Peyer's patch (tissue), 4 donors: ENCODE data around the gene ACAD11. TPM values are rescaled to one million over a fixed set of nuclear protein-coding genes. Genes with fewer than 3 reads are reported as not detected.
"Not testable (repeated sequence)": the region's sequence is repeated elsewhere in the genome, so short reads cannot be mapped to it uniquely, and the experiment has no call there.

Experiments used
- DNase-seq, 3 donors: peaks; one replicate each; pipeline ENCODE4 v3.0.0-alpha.2; 2017 to 2019
- H3K27ac ChIP-seq, 4 donors: fragments of 200-600 bp; sonication (generic); one replicate each; pipeline ENCODE4 v1.5.1; 2016 to 2019
- H3K27me3 ChIP-seq, 2 donors: fragments of 200-600 bp; sonication (generic); one replicate each; pipeline ENCODE4 v1.5.1; 2019
- H3K36me3 ChIP-seq, 3 donors: fragments of 200-600 bp; sonication (generic); one replicate each; pipeline ENCODE4 v1.5.1; 2016 to 2019
- H3K4me1 ChIP-seq, 4 donors: fragments of 200-600 bp; sonication (generic); one replicate each; pipeline ENCODE4 v1.5.1; 2016 to 2019
- H3K4me3 ChIP-seq, 4 donors: fragments of 200-600 bp; sonication (generic); 1 replicate in 3 of 4; 2 replicates in 1 of 4; pipeline ENCODE4 v1.5.1; 2016 to 2019; ENCODE audit warnings: mild to moderate bottlenecking in 1 of 4
- H3K9me3 ChIP-seq, 4 donors: fragments of 200-600 bp; sonication (generic); one replicate each; pipeline ENCODE4 v1.5.1; 2016 to 2019; ENCODE audit warnings: mild to moderate bottlenecking in 1 of 4
- CTCF ChIP-seq, 6 experiments: fragments of 450-650 bp in 4 of 6; fragments of 200-600 bp in 2 of 6; sonication (generic) in 1 of 6; IDR thresholded peaks; one replicate each; pipeline ENCODE4 v1.5.1; 2017 to 2019; ENCODE audit warnings: antibody characterized with exemption in 6 of 6, mild to moderate bottlenecking in 3 of 6, moderate library complexity in 1 of 6
- POLR2A ChIP-seq, 2 donors: fragments of 450-650 bp; IDR thresholded peaks; one replicate each; pipeline ENCODE4 v1.5.1; 2017; ENCODE audit warnings: antibody characterized with exemption in 2 of 2, mild to moderate bottlenecking in 2 of 2, moderate library complexity in 2 of 2
- total RNA-seq, 4 donors: library from RNA; depleted of rRNA; stranded (reverse); fragments of >200 nt; gene quantifications; one replicate each; pipeline ENCODE4 v1.1.0, GENCODE V29; 2016

ACAD11 gene
- total RNA-seq, 4 donors from 2014 or later, result 87.2 to 138 (median 114) TPM

DNA sequence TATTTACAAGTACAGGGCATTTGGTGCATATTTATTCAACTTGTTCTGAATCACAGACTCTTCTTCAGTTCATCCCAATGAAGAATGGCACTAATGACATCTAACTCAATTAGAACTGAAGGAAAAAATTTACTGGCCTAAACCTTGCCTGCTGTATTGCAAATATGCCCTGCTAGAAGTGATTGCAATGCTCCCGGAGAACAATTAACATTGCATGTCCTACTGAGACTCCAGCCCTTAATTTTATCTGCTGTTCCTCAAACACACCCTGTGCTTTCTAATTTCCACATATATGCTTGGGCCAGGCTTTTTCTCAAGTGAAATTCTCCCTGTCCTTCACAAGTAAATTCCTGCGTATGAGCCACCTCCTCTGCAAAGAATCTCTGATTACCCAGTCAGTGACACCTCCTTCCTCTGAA lies 54.2 kb downstream of the ACAD11 start:
- H3K36me3 ChIP-seq, result peaks cover 0 to 21% (median 0%) of the 10 kb centered on the region in 3 donors
- H3K4me3 ChIP-seq, result no peak overlapping the region
- no peaks in the 10 kb centered on the region for H3K9me3 ChIP-seq
- no peak for DNase-seq
- H3K27ac ChIP-seq, result no peak overlapping the region
- no peaks in the 10 kb centered on the region for H3K27me3 ChIP-seq
- TF ChIP-seq POLR2A (IDR thresholded peaks at IDR 0.05) (no peak), CTCF (IDR thresholded peaks at IDR 0.05) (no peak)
- no peaks in the 10 kb centered on the region for H3K4me1 ChIP-seq

GRCh38 chr3:132600614-132601013 lies 59.0 kb downstream of the ACAD11 start:
- H3K4me3 ChIP-seq, H3K9me3 ChIP-seq, H3K27ac ChIP-seq, DNase-seq, H3K27me3 ChIP-seq, H3K4me1 ChIP-seq: not testable (repeated sequence)
- peaks cover 0 to 17% (median 0%) of the 10 kb centered on the region in 3 donors for H3K36me3 ChIP-seq

- TF ChIP-seq CTCF (IDR thresholded peaks at IDR 0.05) (no peak), POLR2A (IDR thresholded peaks at IDR 0.05) (no peak)
- Histone ChIP-seq H3K4me3 (no peak overlapping the region), H3K4me1 (no peaks in the 10 kb centered on the region), H3K27ac (no peak overlapping the region), H3K27me3 (no peaks in the 10 kb centered on the region), H3K36me3 (peaks cover 0 to 17% (median 0%) of the 10 kb centered on the region in 3 donors), H3K9me3 (no peaks in the 10 kb centered on the region)
- no peak for DNase-seq
These were observed 61.4 kb downstream of the ACAD11 start for GRCh38 chr3:132598181-132598580.

- H3K9me3 ChIP-seq, result no peaks in the 10 kb centered on the region
- no peak overlapping the region for H3K27ac ChIP-seq
- no peak for TF ChIP-seq CTCF (IDR thresholded peaks at IDR 0.05)
- peak overlapping the region in 2 of 4 donors; percentile 3 to 33 for H3K4me3 ChIP-seq
- no peak for DNase-seq
- no peaks in the 10 kb centered on the region for H3K27me3 ChIP-seq
- peaks cover 0 to 13% (median 0%) of the 10 kb centered on the region in 3 donors for H3K36me3 ChIP-seq
- no peaks in the 10 kb centered on the region for H3K4me1 ChIP-seq
These were observed 61.9 kb downstream of the ACAD11 start for GRCh38 chr3:132597660-132598059.

- no peak for DNase-seq
These were observed 62.7 kb downstream of the ACAD11 start, which contains the start of gene ACKR4 for GRCh38 chr3:132596816-132597433. ACKR4 (plus strand) TSS chr3:132597270; CDS start chr3:132600398, 3,128 bp downstream.

More at GRCh38 chr3:132596816-132597433, 62.7 kb downstream of the ACAD11 start, which contains the start of gene ACKR4:
- no peak for TF ChIP-seq CTCF (IDR thresholded peaks at IDR 0.05)
- TF ChIP-seq POLR2A (IDR thresholded peaks at IDR 0.05), result no peak
- peaks cover 0 to 8% (median 0%) of the 10 kb centered on the region in 3 donors for H3K36me3 ChIP-seq
- H3K27me3 ChIP-seq, result no peaks in the 10 kb centered on the region
- peak within 1 kb of the TSS in 2 of 4 donors; percentile 3 to 33 for H3K4me3 ChIP-seq
- H3K9me3 ChIP-seq, result no peaks in the 10 kb centered on the region
- H3K27ac ChIP-seq, result peak within 1 kb of the TSS in 1 of 4 donors; percentile 3
- H3K4me1 ChIP-seq, result no peaks in the 10 kb centered on the region
